ENCODE measurements around the gene GLRX2.

GRCh38 chr1:193141804-193142203, 36.6 kb upstream of the GLRX2 start:
- TF ChIP-seq CTCF (IDR thresholded peaks at IDR 0.05) (no peak), EP300 (IDR thresholded peaks at IDR 0.05) (no peak), POLR2A (IDR thresholded peaks at IDR 0.05) (no peak)

Data from ovary (tissue), 3 donors.